Measurements from ENCODE around the gene SOCS7. TPM values are rescaled to one million over a fixed set of nuclear protein-coding genes. Genes with fewer than 3 reads are reported as not detected.

SOCS7 gene
- total and polyA plus RNA-seq, 2 of the 4 experiments (the other 2 are of a cell fraction) = 6.5 to 6.8 TPM

GRCh38 chr17:38330941-38331411, 20.7 kb upstream of the SOCS7 start:
- Histone ChIP-seq H3K9me1 (ENCODE audit: insufficient read depth, low read length) (0 out of 2 replicates have a peak, but pooled peaks cover under 1% of the 10 kb centered on the region), H3K79me1 (ENCODE audit: low read depth in 1 of 2, low read length in 2 of 2) (no peaks in the 10 kb centered on the region), H3K4ac (ENCODE audit: low read depth, low read length) (no peak overlapping the region), H3K9me3 (ENCODE audit: control insufficient read depth, insufficient read depth, low read length) (no peaks in the 10 kb centered on the region), H3K4me2 (ENCODE audit: low read depth, low read length) (no peak overlapping the region), H4K8ac (ENCODE audit: low read depth in 2 of 2, low read length in 2 of 2) (no peak overlapping the region), H4K5ac (ENCODE audit: low read depth, low read length) (no peak overlapping the region), H2BK5ac (ENCODE audit: low read depth, low read length, poor library complexity, severe bottlenecking) (no peak overlapping the region), H3K4me3 (ENCODE audit: insufficient read depth, low read depth, low read length) (no peak overlapping the region), H3K9ac (ENCODE audit: low read depth, low read length) (no peak overlapping the region), H3K23ac (ENCODE audit: low read depth, low read length) (no peak overlapping the region), H2AK5ac (ENCODE audit: low read depth, low read length) (no peak overlapping the region), H3K18ac (ENCODE audit: low read depth, low read length) (no peak overlapping the region), H2AK9ac (replicated peaks; ENCODE audit: low read depth, low read length, poor library complexity) (no peak overlapping the region), H3K27ac (ENCODE audit: insufficient read depth, low read length) (no peak overlapping the region), H2BK20ac (ENCODE audit: low read depth, low read length) (no peak overlapping the region), H3K36me3 (ENCODE audit: control insufficient read depth, insufficient read depth, low read length) (no peaks in the 10 kb centered on the region), H4K91ac (ENCODE audit: insufficient read depth, low read depth, low read length) (no peak overlapping the region), H3K56ac (ENCODE audit: extremely low read depth, insufficient read depth, low read length) (no peak overlapping the region), H4K20me1 (ENCODE audit: insufficient read depth, low read length) (no peaks in the 10 kb centered on the region; the same call in 1 of the 2 replicates), H3K14ac (replicated peaks; ENCODE audit: low read depth, low read length) (no peak overlapping the region), H2AFZ (replicated peaks; ENCODE audit: low read length, poor library complexity) (no peak overlapping the region), H2BK120ac (ENCODE audit: low read depth, low read length) (no peak overlapping the region), H2BK15ac (ENCODE audit: low read depth, low read length) (no peak overlapping the region), H3K27me3 (ENCODE audit: control insufficient read depth, insufficient read depth, low read length) (peaks cover 64% of the 10 kb centered on the region), H3K4me1 (ENCODE audit: control insufficient read depth, insufficient read depth, low read length) (no peaks in the 10 kb centered on the region)
- POLR2A ChIA-PET (ENCODE audit: unreplicated experiment) = no interaction called here
- DNase-seq = no peak
- 89% methylated on average over 4 of the region's 23 CpGs; no CpG with 5 or more reads in 1 of the 2 experiments for WGBS, 2 experiments (ENCODE audit: extremely low coverage in 2 of 2, insufficient read length in 1 of 2)
- BruUV-seq (replicated peaks) = no TSS peak
- in situ Hi-C loops (cut with MboI; ENCODE audit: low sequenced_read_pairs) (no loop called here), dilution Hi-C loops (cut with HindIII; ENCODE audit: low sequenced_read_pairs, unreplicated experiment) (no loop called here), intact Hi-C loops (cut with micrococcal nuclease) (no loop called here)
- TF ChIP-seq SMC3 (IDR thresholded peaks at IDR 0.05; ENCODE audit: low read depth, low read length) (no peak), CTCF (conservative IDR thresholded peaks at IDR 0.05; ENCODE audit: low read depth, low read length) (no peak), RAD21 (IDR thresholded peaks at IDR 0.05; ENCODE audit: low read length) (no peak)
- CTCF ChIA-PET = no interaction called here
- ATAC-seq (ENCODE audit: low read depth) = no peak
